ENCODE results near the gene PAQR5.
"Not testable (repeated sequence)": the region's sequence is repeated elsewhere in the genome, so short reads cannot be mapped to it uniquely, and the experiment has no call there.

Gene PAQR5

DNA sequence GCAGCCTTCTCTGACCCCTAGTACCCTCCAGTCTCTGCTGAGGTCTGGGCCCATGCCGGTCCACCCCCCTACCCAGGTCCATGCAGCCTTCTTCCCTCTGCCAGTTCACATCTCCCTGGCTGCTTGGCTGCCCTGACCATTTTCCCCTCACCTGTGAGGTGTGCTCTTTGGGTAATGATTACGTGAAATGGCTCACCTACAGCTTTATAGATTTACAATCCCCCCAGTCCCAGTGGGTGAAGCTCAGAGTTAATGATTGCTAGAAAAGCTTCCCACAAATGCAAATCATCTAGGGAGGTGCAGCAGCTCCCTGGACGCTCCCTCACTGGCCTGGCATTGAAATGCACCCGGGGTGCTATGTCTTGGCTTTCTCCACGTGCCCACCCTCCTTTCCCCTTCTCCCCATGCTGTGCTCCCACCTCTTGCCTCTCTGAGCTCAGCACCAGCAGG, 18.7 kb downstream of the PAQR5 start:
- no peak for DNase-seq

DNA sequence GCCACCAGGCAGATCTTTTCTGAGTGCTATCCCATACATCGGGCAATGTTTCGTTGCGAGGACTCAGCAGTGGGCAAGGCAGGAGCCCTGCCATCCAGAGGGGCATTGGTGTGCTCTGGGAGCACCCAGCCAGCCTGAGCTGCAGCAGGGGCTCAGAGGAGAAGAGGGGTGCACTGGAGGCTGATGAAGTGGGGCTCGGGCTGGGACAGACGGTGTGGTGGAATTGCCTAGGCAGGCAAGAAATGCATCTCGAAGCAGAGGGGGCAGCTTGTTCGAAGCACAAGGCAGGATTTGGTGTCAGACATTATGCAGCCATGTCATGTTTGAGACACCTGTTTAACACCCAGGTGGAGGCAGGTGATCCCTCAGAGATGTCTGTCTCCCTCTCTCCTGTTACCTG, 19.3 kb downstream of the PAQR5 start:
- no peak for DNase-seq

- DNase-seq: no peak
These were observed 21.0 kb downstream of the PAQR5 start for GRCh38 chr15:69319384-69320375.

GRCh38 chr15:69320977-69321554, 22.4 kb downstream of the PAQR5 start:
- peak; percentile 65 to 86 for DNase-seq

GRCh38 chr15:69323893-69324430, 25.2 kb downstream of the PAQR5 start:
- no peak for DNase-seq

DNA sequence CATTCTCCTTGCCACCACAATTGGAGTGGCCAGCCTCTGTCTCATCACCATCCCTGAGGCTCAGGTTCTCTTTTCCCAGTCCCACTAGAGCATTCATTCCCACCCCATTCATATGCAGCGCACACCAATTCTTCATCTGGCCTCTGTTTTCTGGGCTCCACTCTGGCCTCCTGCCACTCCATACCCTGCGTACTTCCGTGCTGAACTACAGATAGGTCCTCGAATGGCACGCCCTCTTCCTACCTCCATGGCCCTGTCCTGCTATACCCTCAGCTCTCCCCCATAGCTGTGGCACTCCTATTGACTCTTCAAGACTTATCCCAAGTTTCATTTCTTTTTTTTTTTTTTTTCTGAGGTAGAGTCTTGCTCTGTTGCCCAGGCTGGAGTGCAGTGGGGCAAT, 25.9 kb downstream of the PAQR5 start:
- no peak for DNase-seq

DNA sequence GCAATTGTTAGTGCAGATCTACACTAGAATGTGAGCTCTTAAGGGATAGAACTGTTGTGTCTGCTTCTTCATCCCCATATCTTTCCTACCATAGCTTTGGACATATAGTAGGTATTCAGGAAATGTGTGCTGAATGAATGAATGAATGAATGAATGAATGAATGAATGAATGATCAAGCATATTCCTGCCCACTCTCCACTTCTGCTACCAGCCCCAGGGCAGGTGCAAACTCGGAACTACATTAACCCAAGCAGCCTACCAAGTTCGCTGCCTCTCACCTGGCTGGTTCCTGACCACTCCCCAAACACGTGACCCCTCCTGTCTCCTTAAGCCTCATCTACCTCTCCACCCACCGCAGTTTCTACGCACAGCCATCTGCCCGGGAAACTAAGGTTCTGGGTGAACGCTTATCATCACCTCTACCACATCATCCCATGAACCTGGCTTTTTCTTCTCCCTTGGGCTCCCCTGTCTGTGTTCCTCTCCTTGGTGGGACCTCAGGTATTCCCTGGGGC, 26.8 kb downstream of the PAQR5 start:
- DNase-seq: no peak

DNA sequence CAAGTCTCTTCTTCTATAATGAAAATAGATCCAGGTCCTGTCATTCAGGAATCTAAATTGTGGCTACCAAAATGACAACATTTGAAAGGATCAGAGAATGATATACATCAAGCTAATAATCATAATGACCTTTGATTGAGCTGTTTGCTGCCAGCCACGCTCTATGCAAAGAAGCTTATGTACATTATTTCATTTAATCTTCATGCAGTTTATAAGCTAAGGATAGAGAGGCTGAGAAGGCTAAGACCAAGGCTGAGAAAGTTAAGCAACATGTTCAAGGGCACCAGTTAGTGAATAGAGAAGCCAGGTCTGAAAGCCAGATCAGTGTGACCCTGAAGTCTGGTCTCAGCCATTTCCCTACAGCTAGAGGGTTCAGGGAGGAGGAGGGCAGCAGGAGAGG, 29.4 kb downstream of the PAQR5 start:
- DNase-seq: no peak

DNA sequence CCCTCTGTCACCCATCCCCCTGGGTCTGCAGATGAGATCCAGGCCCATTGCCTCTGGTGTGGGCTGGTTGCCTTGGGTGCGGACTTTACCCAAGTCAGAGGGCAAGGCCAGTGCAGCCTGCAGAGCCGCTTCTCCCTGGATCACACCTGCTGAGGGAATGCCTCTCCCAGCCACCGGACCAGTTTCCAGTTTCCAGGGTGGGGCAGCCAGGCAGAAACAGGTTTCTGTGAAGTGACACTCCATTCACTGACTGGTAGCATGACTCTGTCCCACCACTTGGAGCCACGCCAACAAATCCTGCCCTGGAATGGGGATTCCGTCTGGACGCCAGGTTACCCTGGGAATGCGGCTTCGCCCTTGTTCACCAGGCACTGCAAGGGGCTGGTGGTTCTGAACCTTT, 30.0 kb downstream of the PAQR5 start:
- DNase-seq: no peak

DNA sequence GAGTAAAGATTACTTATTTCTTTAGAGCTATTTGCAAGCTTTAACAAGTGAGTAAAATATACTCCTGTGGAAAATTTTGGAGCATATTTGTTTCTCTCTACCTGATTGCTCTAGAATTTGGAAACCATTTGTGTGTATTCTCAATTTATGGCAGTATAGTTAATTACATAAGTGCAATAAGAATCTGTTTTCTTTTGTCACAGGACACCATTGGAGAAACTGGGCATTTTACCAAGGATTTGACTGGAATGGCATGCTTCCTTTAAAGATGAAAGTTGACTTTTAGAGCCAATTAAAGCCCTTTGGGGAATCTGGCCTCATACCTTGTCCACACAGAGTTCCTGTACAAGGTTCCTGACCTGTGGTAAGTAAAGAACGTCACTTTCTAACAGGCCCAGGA, 38.4 kb downstream of the PAQR5 start:
- no peak for DNase-seq

- no peak for DNase-seq
These were observed 40.0 kb downstream of the PAQR5 start for GRCh38 chr15:69338535-69339213.

GRCh38 chr15:69339214-69339543, 40.5 kb downstream of the PAQR5 start:
- DNase-seq: not testable (repeated sequence)

DNA sequence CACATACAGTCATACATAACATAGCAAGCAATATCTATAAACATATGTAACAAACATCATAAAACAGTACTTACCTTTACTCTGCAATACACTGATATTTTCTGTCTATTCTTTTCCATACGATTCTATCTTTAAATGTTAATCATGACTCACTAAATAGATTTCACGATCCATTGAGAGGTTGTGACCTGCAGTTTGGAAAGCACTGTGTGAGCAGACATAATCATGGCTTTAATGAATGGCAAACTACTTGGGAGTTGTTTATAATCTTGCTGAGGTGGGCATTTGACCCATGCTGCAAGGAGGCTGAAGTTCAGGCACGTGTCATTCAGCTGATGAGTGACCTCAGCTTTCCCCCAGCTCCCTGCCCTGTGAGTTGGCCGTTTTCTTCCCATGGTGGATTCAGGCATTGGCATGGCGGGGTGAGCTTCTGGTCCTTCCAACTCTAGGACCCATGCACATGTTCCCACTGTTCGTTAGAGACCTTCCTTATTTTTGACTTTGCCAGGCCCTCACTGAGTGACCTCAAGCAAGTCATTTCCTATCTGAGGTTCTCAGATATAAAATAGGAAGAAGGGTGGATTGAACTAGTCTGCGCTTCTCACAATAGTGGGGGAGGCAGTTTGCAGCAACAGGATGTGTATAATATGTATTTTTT, 41.7 kb downstream of the PAQR5 start:
- peak; percentile 25 to 41 for DNase-seq

DNA sequence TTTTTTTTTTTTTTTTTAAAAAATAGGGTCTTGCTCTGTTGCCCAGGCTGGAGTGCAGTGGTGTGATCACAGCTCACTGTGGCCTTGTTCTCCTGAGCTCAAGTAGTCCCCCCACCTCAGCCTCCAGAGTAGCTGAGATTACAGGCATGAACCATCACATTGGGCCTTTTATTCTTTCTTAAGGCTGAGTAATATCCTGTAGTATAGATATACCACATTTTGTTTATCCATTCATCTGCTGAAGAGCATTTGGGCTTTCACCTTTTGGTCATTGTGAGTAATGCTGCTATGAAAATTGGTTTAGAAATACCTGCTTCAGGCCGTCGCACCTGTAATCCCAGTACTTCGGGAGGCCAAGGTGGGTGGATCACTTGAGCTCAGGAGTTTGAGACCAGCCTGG, 42.6 kb downstream of the PAQR5 start:
- DNase-seq: no peak

- DNase-seq: no peak
These were observed 43.9 kb downstream of the PAQR5 start for GRCh38 chr15:69342460-69343076.

DNA sequence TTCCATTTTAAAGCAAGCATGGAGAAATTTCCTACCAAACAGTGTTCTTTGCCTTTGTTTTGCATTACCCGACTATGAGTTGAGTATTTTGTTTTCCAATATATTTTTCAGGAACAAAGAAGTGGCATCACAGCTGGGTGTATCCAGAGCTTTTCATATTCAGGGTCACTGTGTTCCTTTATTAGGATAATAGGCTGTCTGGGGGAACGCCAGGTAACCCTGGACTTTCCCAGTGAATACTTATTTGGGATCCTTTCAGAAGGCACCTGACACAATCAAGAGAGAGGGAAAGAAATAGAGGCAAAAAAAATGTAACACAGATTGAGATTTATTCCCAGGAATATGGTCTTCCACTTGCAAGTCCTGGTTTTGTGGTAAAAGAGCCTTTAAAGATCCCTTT, 44.4 kb downstream of the PAQR5 start:
- no peak for DNase-seq

DNA sequence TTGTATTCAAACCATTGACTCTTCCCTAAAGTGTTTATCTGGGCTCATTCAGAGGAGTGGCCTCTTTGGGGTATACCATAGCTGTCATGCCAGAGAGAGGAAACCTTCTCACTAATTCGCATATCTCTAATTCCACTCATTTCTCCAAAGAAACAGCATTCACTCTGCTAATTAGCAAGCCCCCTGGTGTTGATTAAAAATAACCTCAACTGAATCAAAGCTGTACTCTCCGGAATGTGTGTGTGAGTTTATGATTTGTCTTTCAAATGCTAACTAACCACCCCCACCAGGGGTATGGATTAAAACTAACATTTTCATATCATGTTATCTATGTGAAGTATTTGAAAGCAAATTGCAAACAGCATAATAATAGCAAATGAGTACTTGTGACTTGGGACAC, 45.5 kb downstream of the PAQR5 start:
- DNase-seq: no peak

GRCh38 chr15:69346112-69346511, 47.4 kb downstream of the PAQR5 start:
- DNase-seq: no peak

GRCh38 chr15:69351333-69351732, 52.6 kb downstream of the PAQR5 start:
- no peak for DNase-seq

DNA sequence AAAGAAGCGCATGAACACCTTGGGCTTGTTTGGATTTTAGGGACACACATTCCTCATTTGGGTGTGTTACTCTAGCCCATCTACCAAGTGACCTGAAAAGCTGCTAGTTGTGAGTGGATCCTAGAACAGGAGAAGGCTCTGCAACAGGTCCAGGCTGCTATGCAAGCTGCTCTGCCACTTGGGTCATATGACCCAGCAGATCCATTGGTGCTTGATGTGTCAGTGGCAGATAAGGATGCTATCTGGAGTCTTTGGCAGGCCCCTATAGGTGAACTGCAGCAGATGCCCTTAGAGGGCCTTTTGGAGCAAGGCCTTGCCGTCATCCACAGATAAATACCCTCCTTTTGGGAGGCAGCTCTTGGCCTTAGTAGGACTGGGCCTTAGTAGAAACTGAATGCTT, 53.2 kb downstream of the PAQR5 start:
- DNase-seq: no peak

- DNase-seq: no peak
These were observed 59.4 kb downstream of the PAQR5 start for GRCh38 chr15:69357773-69358771.

Measured in inflammatory macrophage treated with lipopolysaccharide for 1 hour (primary cell).